WTC11 (cell line): ENCODE data around the gene UBAC2. TPM values are rescaled to one million over a fixed set of nuclear protein-coding genes. Genes with fewer than 3 reads are reported as not detected.

ENCODE experiments used
- ATAC-seq: fragments of 200-7000 bp; cut with Tn5 transposase; 2 replicates; pipeline ENCODE4 v1.10.0; 2021; ENCODE audit warnings: mild to moderate bottlenecking, moderate library complexity
- CTCF ChIA-PET: fragments of 300-600 bp; sonication (Branson Sonifier 250); formaldehyde crosslinking; loops from one replicate; lab custom pipeline; 2021; ENCODE audit warnings: antibody characterized with exemption; lab: Charles Lee
- POLR2A ChIA-PET: fragments of 350-600 bp; sonication (Branson Sonifier 250); formaldehyde crosslinking; loops from one replicate; lab custom pipeline; 2021; ENCODE audit warnings: antibody characterized with exemption; lab: Charles Lee
- DNase-seq: peaks from one replicate; pipeline ENCODE4 v3.0.0; 2021; ENCODE audit warnings: low spot score
- H3K27ac Mint-ChIP-seq: 2 replicates; pipeline ENCODE4 v1.8.0; 2021; ENCODE audit warnings: mixed read lengths
- H3K27me3 Mint-ChIP-seq: 2 replicates; pipeline ENCODE4 v1.8.0; 2021; ENCODE audit warnings: low read depth, mild to moderate bottlenecking, moderate library complexity, mixed read lengths
- H3K36me3 Mint-ChIP-seq: 2 replicates; pipeline ENCODE4 v1.8.0; 2021; ENCODE audit warnings: mixed read lengths
- H3K4me1 Mint-ChIP-seq: 2 replicates; pipeline ENCODE4 v1.8.0; 2022; ENCODE audit warnings: mixed read lengths
- H3K4me3 Mint-ChIP-seq: 2 replicates; pipeline ENCODE4 v1.8.0; 2021; ENCODE audit warnings: mild to moderate bottlenecking, moderate library complexity, mixed read lengths
- H3K9me3 Mint-ChIP-seq: 2 replicates; pipeline ENCODE4 v1.8.0; 2021; ENCODE audit warnings: mixed read lengths
- ATF3 ChIP-seq: sonication (generic); formaldehyde crosslinking; conservative IDR thresholded peaks from 2 replicates; pipeline ENCODE4 v1.8.1; 2022; ENCODE audit warnings: mild to moderate bottlenecking, missing genetic modification reagents
- ATF6 ChIP-seq: sonication (generic); formaldehyde crosslinking; IDR thresholded peaks from 2 replicates; pipeline ENCODE4 v1.8.1; 2023; ENCODE audit warnings: mild to moderate bottlenecking, missing genetic modification reagents
- CREM ChIP-seq: sonication (generic); formaldehyde crosslinking; IDR thresholded peaks from 2 replicates; pipeline ENCODE4 v1.8.1; 2022; ENCODE audit warnings: mild to moderate bottlenecking, missing genetic modification reagents, moderate library complexity
- E2F1 ChIP-seq: sonication (generic); formaldehyde crosslinking; IDR thresholded peaks from 2 replicates; pipeline ENCODE4 v1.8.0; 2022; ENCODE audit warnings: mild to moderate bottlenecking, missing genetic modification reagents
- EMX1 ChIP-seq: fragments of 250-450 bp; sonication (Bioruptor Pico); IDR thresholded peaks from 2 replicates; pipeline ENCODE4 v1.8.0; 2021; ENCODE audit warnings: mild to moderate bottlenecking
- FOXJ3 ChIP-seq: sonication (generic); formaldehyde crosslinking; IDR thresholded peaks from 2 replicates; pipeline ENCODE4 v1.9.0; 2021; ENCODE audit warnings: missing genetic modification reagents, mild to moderate bottlenecking, borderline replicate concordance
- FOXK1 ChIP-seq: sonication (generic); formaldehyde crosslinking; IDR thresholded peaks from 2 replicates; pipeline ENCODE4 v1.8.0; 2022; ENCODE audit warnings: mild to moderate bottlenecking, moderate library complexity, missing genetic modification reagents
- FOXP1 ChIP-seq: sonication (generic); formaldehyde crosslinking; IDR thresholded peaks from 2 replicates; pipeline ENCODE4 v1.8.0; 2022; ENCODE audit warnings: missing genetic modification reagents, mild to moderate bottlenecking, moderate library complexity, borderline replicate concordance
- GABPB1 ChIP-seq: sonication (generic); formaldehyde crosslinking; IDR thresholded peaks from 2 replicates; pipeline ENCODE4 v1.8.1; 2023; ENCODE audit warnings: mild to moderate bottlenecking, missing genetic modification reagents
- HMGA2 ChIP-seq: fragments of 250-450 bp; sonication (Bioruptor Pico); IDR thresholded peaks from 2 replicates; pipeline ENCODE4 v1.4.0; 2021; ENCODE audit warnings: mild to moderate bottlenecking, moderate library complexity
- JUN ChIP-seq: sonication (generic); formaldehyde crosslinking; IDR thresholded peaks from 2 replicates; pipeline ENCODE4 v1.8.0; 2023; ENCODE audit warnings: mild to moderate bottlenecking, missing genetic modification reagents
- MLX ChIP-seq: sonication (generic); formaldehyde crosslinking; IDR thresholded peaks from 2 replicates; pipeline ENCODE4 v1.8.1; 2023; ENCODE audit warnings: mild to moderate bottlenecking, missing genetic modification reagents, moderate library complexity
- MXD4 ChIP-seq: fragments of 250-450 bp; sonication (Bioruptor Pico); IDR thresholded peaks from 2 replicates; pipeline ENCODE4 v1.8.0; 2021; ENCODE audit warnings: mild to moderate bottlenecking, moderate library complexity, borderline replicate concordance
- MYBL2 ChIP-seq: sonication (generic); formaldehyde crosslinking; IDR thresholded peaks from 2 replicates; pipeline ENCODE4 v1.8.1; 2023; ENCODE audit warnings: mild to moderate bottlenecking, moderate library complexity, missing genetic modification reagents
- NR1H2 ChIP-seq: sonication (generic); formaldehyde crosslinking; IDR thresholded peaks from 2 replicates; pipeline ENCODE4 v1.9.0; 2021; ENCODE audit warnings: mild to moderate bottlenecking, moderate library complexity, missing genetic modification reagents
- NR3C1 ChIP-seq: sonication (generic); formaldehyde crosslinking; conservative IDR thresholded peaks from 2 replicates; pipeline ENCODE4 v1.8.1; 2023; ENCODE audit warnings: low read depth, mild to moderate bottlenecking, missing genetic modification reagents
- PREB ChIP-seq: sonication (generic); formaldehyde crosslinking; IDR thresholded peaks from 2 replicates; pipeline ENCODE4 v1.8.1; 2022; ENCODE audit warnings: mild to moderate bottlenecking, missing genetic modification reagents, moderate library complexity, borderline replicate concordance
- TP53 ChIP-seq: sonication (generic); formaldehyde crosslinking; IDR thresholded peaks from 2 replicates; pipeline ENCODE4 v1.8.1; 2023; ENCODE audit warnings: mild to moderate bottlenecking, missing genetic modification reagents
- ZNF263 ChIP-seq: sonication (generic); formaldehyde crosslinking; IDR thresholded peaks from 2 replicates; pipeline ENCODE4 v1.8.1; 2022; ENCODE audit warnings: low read depth, mild to moderate bottlenecking, moderate library complexity, missing genetic modification reagents
- ZNF396 ChIP-seq: fragments of 250-450 bp; sonication (Bioruptor Pico); IDR thresholded peaks from 2 replicates; pipeline ENCODE4 v1.8.0; 2021; ENCODE audit warnings: mild to moderate bottlenecking, moderate library complexity, borderline replicate concordance
- ZSCAN18 ChIP-seq: fragments of 250-450 bp; sonication (Bioruptor Pico); IDR thresholded peaks from 2 replicates; pipeline ENCODE4 v2.1.2; 2022; ENCODE audit warnings: mild to moderate bottlenecking, moderate library complexity
- total RNA-seq: library from RNA; stranded (reverse); gene quantifications from 3 replicates; pipeline ENCODE4 v1.2.3, GENCODE V29; 2021

The UBAC2 gene
- total RNA-seq, 1 experiment from 2014 or later, result 64.7 TPM

- ATAC-seq (no peak), DNase-seq (no peak)
- H3K36me3 Mint-ChIP-seq, result peaks cover 10% of the 10 kb centered on the region
- TF ChIP-seq ZSCAN18 (CRISPR knock-in tag) (no peak), ATF3 (CRISPR knock-in tag) (0 out of 2 replicates have a peak, but pooled peaks have one; percentile 22)
- ChIA-PET POLR2A (no interaction called here), CTCF (no interaction called here)
- H3K4me1 Mint-ChIP-seq, result peaks cover 12% of the 10 kb centered on the region
- H3K9me3 Mint-ChIP-seq, result no peaks in the 10 kb centered on the region
- no peak overlapping the region for H3K4me3 Mint-ChIP-seq
- no peak overlapping the region for H3K27ac Mint-ChIP-seq
- H3K27me3 Mint-ChIP-seq, result no peaks in the 10 kb centered on the region
Measured at GRCh38 chr13:99355267-99356011, 154.8 kb downstream of the UBAC2 start.

GRCh38 chr13:99356012-99356261 is 155.3 kb downstream of the UBAC2 start:
- no peak overlapping the region for H3K27ac Mint-ChIP-seq
- H3K4me3 Mint-ChIP-seq, result no peak overlapping the region
- DNase-seq, result no peak
- CTCF ChIA-PET, result no interaction called here
- ATAC-seq, result no peak
- H3K36me3 Mint-ChIP-seq, result peaks cover 10% of the 10 kb centered on the region
- H3K9me3 Mint-ChIP-seq, result no peaks in the 10 kb centered on the region
- POLR2A ChIA-PET, result no interaction called here
- H3K4me1 Mint-ChIP-seq, result peaks cover 12% of the 10 kb centered on the region
- TF ChIP-seq FOXK1 (CRISPR knock-in tag) (no peak), MXD4 (CRISPR knock-in tag) (no peak), MYBL2 (CRISPR knock-in tag) (no peak), PREB (no peak)
- no peaks in the 10 kb centered on the region for H3K27me3 Mint-ChIP-seq

- Mint-ChIP-seq H3K4me1 (peaks cover 12% of the 10 kb centered on the region), H3K9me3 (no peaks in the 10 kb centered on the region), H3K27ac (no peak overlapping the region), H3K4me3 (no peak overlapping the region), H3K27me3 (no peaks in the 10 kb centered on the region), H3K36me3 (peaks cover 12% of the 10 kb centered on the region)
- ChIA-PET POLR2A (no interaction called here), CTCF (no interaction called here)
- DNase-seq (no peak), ATAC-seq (no peak)
- TF ChIP-seq E2F1 (CRISPR knock-in tag) (no peak), MLX (CRISPR knock-in tag) (no peak), FOXK1 (CRISPR knock-in tag) (no peak), GABPB1 (CRISPR knock-in tag) (no peak), ZNF396 (CRISPR knock-in tag) (no peak), TP53 (CRISPR knock-in tag) (no peak), NR1H2 (CRISPR knock-in tag) (no peak), CREM (no peak), FOXP1 (CRISPR knock-in tag) (no peak), NR3C1 (CRISPR knock-in tag) (no peak), ATF6 (CRISPR knock-in tag) (no peak), ZNF263 (CRISPR knock-in tag) (no peak), FOXJ3 (CRISPR knock-in tag) (no peak), EMX1 (no peak), MYBL2 (CRISPR knock-in tag) (no peak), JUN (CRISPR knock-in tag) (no peak), HMGA2 (CRISPR knock-in tag) (no peak), PREB (no peak)
Measured at GRCh38 chr13:99356262-99357091, 155.8 kb downstream of the UBAC2 start.
